GM20000 (cell line): ENCODE measurements around the gene NCF4.

ENCODE experiments used
- DNase-seq: peaks from one replicate; pipeline ENCODE4 v3.0.0; 2012; ENCODE audit warnings: low spot score
- TF ChIP-seq, protein P1 (sequence below): IDR thresholded peaks from 2 replicates; pipeline ENCODE4 v1.5.1; 2012; ENCODE audit warnings: mild to moderate bottlenecking, control low read depth; ENCODE audit errors: extremely low read depth, missing control alignments

The NCF4 gene

DNA sequence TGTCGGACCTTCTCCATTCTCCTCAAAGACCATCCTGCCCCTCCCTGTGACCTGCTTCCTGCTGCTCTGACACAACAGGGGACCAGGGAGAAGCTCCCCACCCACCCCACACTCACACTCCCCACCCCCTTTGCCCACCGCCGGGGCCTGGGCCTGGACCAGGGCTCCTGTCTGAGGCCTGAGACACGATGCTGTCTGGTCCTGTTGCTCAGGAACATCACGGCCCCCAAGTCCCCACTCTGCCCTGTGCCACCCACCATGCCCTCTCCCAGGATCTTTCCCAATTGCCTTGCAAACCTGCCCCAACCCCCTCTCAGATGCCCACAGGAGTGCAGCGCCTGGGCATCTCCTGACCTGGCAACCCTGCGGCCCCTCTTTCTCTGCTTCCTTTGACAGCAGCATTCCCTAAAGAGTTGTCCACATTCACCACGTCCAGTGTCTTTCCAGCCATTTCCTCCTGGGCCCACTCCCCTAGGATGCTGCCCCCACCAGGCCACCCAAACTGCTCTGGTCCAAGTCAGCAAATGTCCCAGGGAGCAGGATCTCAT lies 63.4 kb downstream of the NCF4 start:
- DNase-seq = no peak
- TF ChIP-seq, protein P1, sequence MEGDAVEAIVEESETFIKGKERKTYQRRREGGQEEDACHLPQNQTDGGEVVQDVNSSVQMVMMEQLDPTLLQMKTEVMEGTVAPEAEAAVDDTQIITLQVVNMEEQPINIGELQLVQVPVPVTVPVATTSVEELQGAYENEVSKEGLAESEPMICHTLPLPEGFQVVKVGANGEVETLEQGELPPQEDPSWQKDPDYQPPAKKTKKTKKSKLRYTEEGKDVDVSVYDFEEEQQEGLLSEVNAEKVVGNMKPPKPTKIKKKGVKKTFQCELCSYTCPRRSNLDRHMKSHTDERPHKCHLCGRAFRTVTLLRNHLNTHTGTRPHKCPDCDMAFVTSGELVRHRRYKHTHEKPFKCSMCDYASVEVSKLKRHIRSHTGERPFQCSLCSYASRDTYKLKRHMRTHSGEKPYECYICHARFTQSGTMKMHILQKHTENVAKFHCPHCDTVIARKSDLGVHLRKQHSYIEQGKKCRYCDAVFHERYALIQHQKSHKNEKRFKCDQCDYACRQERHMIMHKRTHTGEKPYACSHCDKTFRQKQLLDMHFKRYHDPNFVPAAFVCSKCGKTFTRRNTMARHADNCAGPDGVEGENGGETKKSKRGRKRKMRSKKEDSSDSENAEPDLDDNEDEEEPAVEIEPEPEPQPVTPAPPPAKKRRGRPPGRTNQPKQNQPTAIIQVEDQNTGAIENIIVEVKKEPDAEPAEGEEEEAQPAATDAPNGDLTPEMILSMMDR = no peak

DNA sequence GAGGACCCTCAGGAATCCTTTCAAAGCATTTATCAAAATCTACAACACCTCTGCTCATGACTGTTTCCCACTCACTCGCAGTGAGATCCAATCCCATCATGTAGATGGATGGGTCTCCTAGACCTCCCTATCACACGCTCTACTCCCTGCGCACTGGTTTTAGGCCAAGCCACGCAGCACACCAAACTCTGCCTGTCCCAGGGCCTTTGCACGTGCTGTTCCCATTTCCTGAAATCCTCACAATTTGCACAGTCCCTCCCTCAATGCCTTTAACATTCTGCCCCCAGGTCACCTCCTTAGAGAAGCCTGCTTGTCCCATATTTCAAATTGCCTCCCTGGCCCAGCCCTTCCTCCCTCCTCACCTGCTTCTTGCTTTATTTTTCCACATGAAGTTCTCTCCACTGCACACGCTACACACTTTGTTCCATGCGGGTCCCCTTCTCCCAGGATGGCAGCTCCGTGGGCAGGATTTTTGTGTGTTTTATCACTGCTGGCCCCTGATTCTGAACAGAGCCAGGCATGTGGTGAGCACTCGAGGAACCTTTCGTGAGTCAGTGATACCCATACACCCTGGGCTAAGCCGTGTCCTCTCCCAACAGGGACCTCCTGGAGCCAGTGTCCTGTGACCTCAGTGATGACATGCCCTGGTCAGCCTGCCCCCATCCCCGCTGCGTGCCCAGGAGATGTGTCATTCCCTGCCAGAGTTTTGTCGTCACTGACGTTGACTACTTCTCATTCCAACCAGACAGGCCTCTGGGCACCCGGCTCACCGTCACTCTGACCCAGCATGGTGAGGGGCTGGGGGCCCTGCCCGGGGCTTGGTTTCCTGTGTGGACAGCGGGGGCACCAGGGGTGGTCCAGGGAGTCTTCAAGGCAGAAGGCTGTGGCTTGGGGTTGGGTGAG lies 64.8 kb downstream of the NCF4 start:
- TF ChIP-seq, protein P1 = no peak
- DNase-seq = no peak

DNA sequence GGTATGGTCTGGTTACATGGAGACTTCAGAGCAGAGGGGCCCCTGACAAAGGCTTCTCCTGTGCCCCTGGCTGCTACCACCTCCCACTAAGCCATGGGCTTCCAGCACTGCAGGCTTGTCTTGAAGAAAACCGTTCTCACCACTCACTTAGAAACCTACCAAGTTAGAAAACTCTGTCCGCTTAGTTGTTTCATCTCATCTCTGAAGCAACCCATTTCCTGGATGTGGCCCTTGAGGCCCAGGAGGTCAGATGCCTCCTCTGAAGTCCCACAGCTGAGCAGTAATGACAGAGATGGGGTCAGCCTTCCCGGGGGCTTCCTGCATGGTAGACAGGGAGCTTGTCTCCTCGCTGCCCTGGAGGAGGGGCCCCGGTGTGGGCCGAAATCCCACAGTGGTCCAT lies 65.5 kb downstream of the NCF4 start:
- no peak for DNase-seq
- TF ChIP-seq, protein P1 = no peak

DNA sequence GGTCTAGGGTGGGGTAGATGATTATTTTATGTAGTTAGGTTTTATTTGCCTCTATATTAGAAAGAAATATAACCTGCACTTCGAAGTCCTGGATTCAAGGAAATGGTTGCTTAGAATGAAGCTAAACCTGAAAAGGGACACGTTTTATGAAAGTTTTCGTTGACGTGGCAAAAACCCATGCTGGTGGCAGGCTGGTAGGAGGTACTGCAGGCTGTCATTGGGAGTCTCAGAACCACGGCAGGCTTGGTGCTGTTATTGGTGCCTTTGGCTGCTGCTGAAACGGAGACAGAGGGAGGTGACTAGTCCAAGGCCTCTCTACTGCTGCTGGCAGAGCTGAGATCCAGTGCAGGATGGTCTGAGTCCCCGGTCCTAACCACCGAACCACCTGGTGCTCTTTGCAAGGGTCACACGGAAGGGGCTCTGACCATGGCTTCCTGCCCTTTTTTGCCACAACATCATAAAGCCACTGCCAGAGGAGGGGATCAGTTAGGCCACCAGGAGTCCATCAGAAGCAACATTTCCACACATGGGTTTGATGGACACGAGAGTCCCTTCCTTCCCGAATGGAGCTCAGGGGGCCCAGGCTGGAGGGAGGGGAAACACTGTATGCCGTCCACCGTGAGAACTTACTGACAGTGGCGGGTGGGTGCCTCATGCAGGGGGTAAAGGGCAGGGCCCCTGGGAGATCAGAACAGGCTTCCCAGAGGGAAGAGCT lies 66.1 kb downstream of the NCF4 start:
- DNase-seq = no peak
- TF ChIP-seq, protein P1 = no peak
